Lung (tissue), 12 donors: ENCODE measurements around the gene WNT5B. TPM values are rescaled to one million over a fixed set of nuclear protein-coding genes. Genes with fewer than 3 reads are reported as not detected.

Experiments used
- ATAC-seq: fragments of 200-7000 bp; cut with Tn5 transposase; one replicate; pipeline ENCODE4 v1.9.1; 2020; ENCODE audit warnings: moderate number of reproducible peaks; ENCODE audit not compliant: insufficient read depth, low FRiP score
- DNase-seq, 3 donors: peaks; one replicate each; pipeline ENCODE4 v3.0.0-alpha.2; 2013 to 2017
- H3K27ac ChIP-seq, 2 donors: one replicate each; pipeline ENCODE4 v1.5.1; 2013; ENCODE audit warnings: mild to moderate bottlenecking in 2 of 2, moderate library complexity in 2 of 2, control low read depth in 1 of 2, inconsistent platforms in 1 of 2, low read depth in 1 of 2, low read length in 1 of 2
- H3K27me3 ChIP-seq, 3 donors: one replicate each; pipeline ENCODE4 v1.5.1; 2013; ENCODE audit warnings: low read length in 2 of 3; ENCODE audit not compliant: control insufficient read depth in 3 of 3, insufficient read depth in 3 of 3
- H3K36me3 ChIP-seq, 4 donors: one replicate each; pipeline ENCODE4 v1.5.1; 2013; ENCODE audit warnings: low read length in 4 of 4, mild to moderate bottlenecking in 1 of 4, moderate library complexity in 1 of 4; ENCODE audit not compliant: control insufficient read depth in 4 of 4, insufficient read depth in 4 of 4
- H3K4me1 ChIP-seq, 5 donors: one replicate each; pipeline ENCODE4 v1.5.1; 2013; ENCODE audit warnings: low read length in 5 of 5, mild to moderate bottlenecking in 2 of 5, moderate library complexity in 1 of 5; ENCODE audit not compliant: control insufficient read depth in 5 of 5, insufficient read depth in 5 of 5
- H3K4me3 ChIP-seq: one replicate; pipeline ENCODE4 v1.5.1; 2013; ENCODE audit warnings: mild to moderate bottlenecking, control low read depth, moderate library complexity
- H3K9ac ChIP-seq, 2 donors: one replicate each; pipeline ENCODE4 v1.5.1; 2013; ENCODE audit warnings: low read length in 2 of 2, control low read depth in 1 of 2; ENCODE audit not compliant: insufficient read depth in 1 of 2
- H3K9me3 ChIP-seq, 4 donors: one replicate each; pipeline ENCODE4 v1.5.1; 2013; ENCODE audit warnings: low read length in 3 of 4, mild to moderate bottlenecking in 1 of 4, moderate library complexity in 1 of 4; ENCODE audit not compliant: control insufficient read depth in 4 of 4, insufficient read depth in 3 of 4
- WGBS, 2 donors: extraction: QIAGEN DNeasy Blood & Tissue Kit; methylation state at CpG; one replicate each; pipeline ENCODE4 v1.1.7; 2013; 5-methylcytosine and 5-hydroxymethylcytosine counted together
- polyA plus RNA-seq, 2 donors: library from polyadenylated mRNA; stranded (reverse); fragments of 200-250 nt; gene quantifications; one replicate each; pipeline ENCODE4 v1.2.1, GENCODE V29; 2013
- total RNA-seq, 2 donors: library from RNA; depleted of rRNA in 1 of 2; stranded (reverse); fragments of >200 nt in 1 of 2; gene quantifications; one replicate each; pipeline ENCODE4 v1.2.1, GENCODE V29; 2014 to 2021
- TF ChIP-seq, protein P1 (sequence below): IDR thresholded peaks from 2 replicates; pipeline ENCODE4 v1.5.1; 2012; ENCODE audit warnings: mild to moderate bottlenecking; ENCODE audit errors: control extremely low read depth, extremely low read depth
- donor health status: control.
- donor health status: control.
- donor health status: Bipolar disorder and iron deficiency.
- donor health status: healthy.
- donor health status: DM: yes; HTN: yes; CAD: no.

WNT5B gene
- total and polyA plus RNA-seq, 4 donors, result 2.8 to 12.6 (median 5.7) TPM

DNA sequence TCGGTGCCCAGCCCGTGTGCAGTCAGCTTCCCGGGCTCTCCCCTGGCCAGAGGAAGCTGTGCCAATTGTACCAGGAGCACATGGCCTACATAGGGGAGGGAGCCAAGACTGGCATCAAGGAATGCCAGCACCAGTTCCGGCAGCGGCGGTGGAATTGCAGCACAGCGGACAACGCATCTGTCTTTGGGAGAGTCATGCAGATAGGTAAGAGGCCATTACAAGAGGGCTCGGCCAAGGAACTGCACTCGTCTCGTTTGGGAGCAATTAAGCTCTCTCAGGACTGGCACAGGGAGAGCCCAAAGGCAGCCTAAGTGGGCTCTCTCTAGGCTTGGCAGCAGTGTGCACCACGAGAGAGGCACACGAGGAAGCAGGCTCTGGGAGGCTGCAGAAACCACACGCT is 3.7 kb downstream of the WNT5B start:
- TF ChIP-seq, protein P1, sequence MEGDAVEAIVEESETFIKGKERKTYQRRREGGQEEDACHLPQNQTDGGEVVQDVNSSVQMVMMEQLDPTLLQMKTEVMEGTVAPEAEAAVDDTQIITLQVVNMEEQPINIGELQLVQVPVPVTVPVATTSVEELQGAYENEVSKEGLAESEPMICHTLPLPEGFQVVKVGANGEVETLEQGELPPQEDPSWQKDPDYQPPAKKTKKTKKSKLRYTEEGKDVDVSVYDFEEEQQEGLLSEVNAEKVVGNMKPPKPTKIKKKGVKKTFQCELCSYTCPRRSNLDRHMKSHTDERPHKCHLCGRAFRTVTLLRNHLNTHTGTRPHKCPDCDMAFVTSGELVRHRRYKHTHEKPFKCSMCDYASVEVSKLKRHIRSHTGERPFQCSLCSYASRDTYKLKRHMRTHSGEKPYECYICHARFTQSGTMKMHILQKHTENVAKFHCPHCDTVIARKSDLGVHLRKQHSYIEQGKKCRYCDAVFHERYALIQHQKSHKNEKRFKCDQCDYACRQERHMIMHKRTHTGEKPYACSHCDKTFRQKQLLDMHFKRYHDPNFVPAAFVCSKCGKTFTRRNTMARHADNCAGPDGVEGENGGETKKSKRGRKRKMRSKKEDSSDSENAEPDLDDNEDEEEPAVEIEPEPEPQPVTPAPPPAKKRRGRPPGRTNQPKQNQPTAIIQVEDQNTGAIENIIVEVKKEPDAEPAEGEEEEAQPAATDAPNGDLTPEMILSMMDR, result no peak
- Histone ChIP-seq H3K27me3 (peaks cover 0 to 38% (median 13%) of the 10 kb centered on the region in 3 donors), H3K4me3 (no peak overlapping the region), H3K27ac (no peak overlapping the region), H3K36me3 (peaks cover 0 to 3% (median under 1%) of the 10 kb centered on the region in 4 donors), H3K4me1 (peaks cover 0 to 31% (median 13%) of the 10 kb centered on the region in 5 donors), H3K9me3 (peaks cover 0 to 5% (median 0%) of the 10 kb centered on the region in 4 donors), H3K9ac (no peak overlapping the region)
- DNase-seq (no peak), ATAC-seq (no peak)
- 84 to 86% methylated on average over 14 of the region's 14 CpGs for WGBS, 2 donors

DNA sequence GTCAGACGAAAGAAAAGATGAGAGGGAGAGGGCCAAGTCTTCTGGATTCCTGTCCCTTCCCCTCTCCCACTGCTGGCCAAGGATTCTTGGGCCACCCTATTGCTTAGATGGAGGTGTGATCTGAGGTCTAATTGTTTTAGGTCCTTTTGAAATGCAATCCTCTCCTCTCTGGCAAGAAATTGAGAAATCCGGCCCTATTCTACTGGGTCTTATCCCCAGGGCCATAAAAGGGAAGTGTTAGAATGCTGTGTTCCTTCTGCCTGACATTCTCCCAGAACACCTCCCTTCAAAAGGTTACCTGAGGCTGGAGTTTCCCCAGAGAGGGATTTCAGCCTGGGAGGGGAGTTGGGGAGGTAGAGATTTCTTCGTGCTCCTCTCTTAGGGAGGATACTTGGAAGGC is 4.4 kb downstream of the WNT5B start:
- WGBS, 2 donors, result 58 to 70% methylated on average over 3 of the region's 3 CpGs
- TF ChIP-seq, protein P1, result no peak
- Histone ChIP-seq H3K27me3 (peaks cover 0 to 34% (median 12%) of the 10 kb centered on the region in 3 donors), H3K27ac (no peak overlapping the region), H3K9me3 (peaks cover 0 to 5% (median 0%) of the 10 kb centered on the region in 4 donors), H3K4me1 (peaks cover 0 to 31% (median 13%) of the 10 kb centered on the region in 5 donors), H3K36me3 (peaks cover 0 to 3% (median under 1%) of the 10 kb centered on the region in 4 donors), H3K4me3 (no peak overlapping the region), H3K9ac (no peak overlapping the region)
- no peak for ATAC-seq
- DNase-seq, result no peak

DNA sequence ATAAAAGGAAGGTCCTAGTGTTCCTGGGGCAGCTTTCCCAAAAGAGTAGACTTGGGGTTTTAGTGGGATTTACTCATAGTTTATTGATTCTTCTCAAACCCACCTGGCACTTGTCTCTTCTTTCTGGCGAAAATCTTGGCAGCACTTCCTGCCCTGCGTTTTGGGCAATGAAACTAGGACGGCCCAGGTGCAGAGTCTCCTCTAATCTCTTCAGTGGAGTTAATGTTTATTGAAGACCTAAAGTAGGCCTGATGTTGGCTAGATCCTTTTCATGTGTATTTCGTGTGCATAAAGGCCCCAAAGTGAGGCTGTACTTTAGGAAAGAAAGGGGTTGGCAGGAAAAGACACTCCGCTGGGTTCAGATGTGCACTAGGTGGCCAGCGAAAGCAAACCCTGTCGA is 5.1 kb downstream of the WNT5B start:
- Histone ChIP-seq H3K4me1 (peaks cover 0 to 24% (median 7%) of the 10 kb centered on the region in 5 donors), H3K9ac (no peak overlapping the region), H3K4me3 (no peak overlapping the region), H3K27ac (no peak overlapping the region), H3K27me3 (peaks cover 0 to 27% (median 12%) of the 10 kb centered on the region in 3 donors), H3K36me3 (peaks cover 0 to 3% (median under 1%) of the 10 kb centered on the region in 4 donors), H3K9me3 (peaks cover 0 to 7% (median 0%) of the 10 kb centered on the region in 4 donors)
- TF ChIP-seq, protein P1, result no peak
- WGBS, 2 donors, result 63 to 71% methylated on average over 7 of the region's 7 CpGs
- ATAC-seq, result no peak
- DNase-seq, result no peak
